ENCODE data around the gene PLA2R1. TPM values are rescaled to one million over a fixed set of nuclear protein-coding genes. Genes with fewer than 3 reads are reported as not detected.

PLA2R1 gene
- total RNA-seq, 4 donors from 2014 or later, result 24.1 to 36.2 (median 24.9) TPM

DNA sequence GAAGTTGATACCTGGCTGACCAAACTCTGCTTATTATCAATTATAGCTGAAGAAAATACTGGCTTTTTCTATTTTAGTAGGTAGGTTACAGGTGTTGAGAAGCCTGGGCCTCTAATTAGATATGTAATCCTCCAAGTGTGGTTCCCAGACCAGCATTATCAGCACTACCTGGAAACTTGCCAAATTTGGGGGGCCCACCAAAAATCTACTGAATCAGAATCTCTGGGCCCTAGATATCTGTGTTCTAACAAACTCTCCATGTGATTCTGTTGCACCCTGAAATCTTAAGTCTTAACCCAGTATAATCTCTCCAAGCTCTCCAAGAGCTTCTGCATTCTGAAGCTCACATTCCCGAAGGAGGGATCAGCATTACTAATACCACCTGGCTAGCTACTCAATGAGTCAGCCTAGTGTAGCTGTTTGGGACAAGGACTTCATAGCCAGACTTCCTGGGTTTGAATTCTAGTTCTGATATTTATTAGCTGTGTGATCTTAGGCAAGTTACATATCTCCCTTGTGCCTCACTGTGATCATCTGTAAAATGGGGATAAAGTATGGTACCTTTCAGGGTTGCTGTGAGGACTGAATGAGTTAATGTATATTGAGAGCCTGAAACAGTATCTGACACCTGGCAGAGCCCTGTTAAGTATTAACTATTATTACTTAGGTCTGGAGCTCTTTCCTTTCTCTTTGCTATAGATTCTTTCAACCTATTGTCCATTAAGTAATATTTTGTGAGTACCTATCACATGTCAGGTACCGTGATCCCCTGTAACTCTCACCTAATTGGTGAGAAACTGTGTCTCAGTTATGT is 170.3 kb downstream of the PLA2R1 start:
- Histone ChIP-seq H3K4me1 (no peaks in the 10 kb centered on the region), H3K9me3 (no peaks in the 10 kb centered on the region), H3K27ac (no peak overlapping the region), H3K4me3 (no peak overlapping the region), H3K27me3 (no peaks in the 10 kb centered on the region), H3K36me3 (no peaks in the 10 kb centered on the region)
- TF ChIP-seq, protein P1, sequence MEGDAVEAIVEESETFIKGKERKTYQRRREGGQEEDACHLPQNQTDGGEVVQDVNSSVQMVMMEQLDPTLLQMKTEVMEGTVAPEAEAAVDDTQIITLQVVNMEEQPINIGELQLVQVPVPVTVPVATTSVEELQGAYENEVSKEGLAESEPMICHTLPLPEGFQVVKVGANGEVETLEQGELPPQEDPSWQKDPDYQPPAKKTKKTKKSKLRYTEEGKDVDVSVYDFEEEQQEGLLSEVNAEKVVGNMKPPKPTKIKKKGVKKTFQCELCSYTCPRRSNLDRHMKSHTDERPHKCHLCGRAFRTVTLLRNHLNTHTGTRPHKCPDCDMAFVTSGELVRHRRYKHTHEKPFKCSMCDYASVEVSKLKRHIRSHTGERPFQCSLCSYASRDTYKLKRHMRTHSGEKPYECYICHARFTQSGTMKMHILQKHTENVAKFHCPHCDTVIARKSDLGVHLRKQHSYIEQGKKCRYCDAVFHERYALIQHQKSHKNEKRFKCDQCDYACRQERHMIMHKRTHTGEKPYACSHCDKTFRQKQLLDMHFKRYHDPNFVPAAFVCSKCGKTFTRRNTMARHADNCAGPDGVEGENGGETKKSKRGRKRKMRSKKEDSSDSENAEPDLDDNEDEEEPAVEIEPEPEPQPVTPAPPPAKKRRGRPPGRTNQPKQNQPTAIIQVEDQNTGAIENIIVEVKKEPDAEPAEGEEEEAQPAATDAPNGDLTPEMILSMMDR (IDR thresholded peaks at IDR 0.05), result no peak
- TF ChIP-seq POLR2A (IDR thresholded peaks at IDR 0.05), result no peak
- DNase-seq, result no peak
- intact Hi-C loops (cut with DNase I; ENCODE audit: low total_unique reads), result no loop called here

DNA sequence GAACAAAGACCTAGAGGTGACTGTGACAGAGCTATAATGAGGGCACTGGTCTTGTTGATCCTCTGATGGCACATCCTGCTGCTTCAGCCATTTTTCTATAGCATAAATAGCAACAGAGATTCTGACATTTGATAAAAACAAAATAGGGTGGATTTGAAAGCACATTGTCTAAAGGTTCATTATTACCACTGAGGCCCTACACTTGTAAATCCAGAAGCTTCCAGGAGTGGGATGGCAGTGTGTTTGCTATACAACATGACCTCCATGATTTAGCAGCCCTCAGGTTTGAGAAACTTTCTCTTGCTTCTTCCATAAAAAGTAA is 171.2 kb downstream of the PLA2R1 start:
- DNase-seq, result no peak
- intact Hi-C loops (cut with DNase I; ENCODE audit: low total_unique reads), result no loop called here

DNA sequence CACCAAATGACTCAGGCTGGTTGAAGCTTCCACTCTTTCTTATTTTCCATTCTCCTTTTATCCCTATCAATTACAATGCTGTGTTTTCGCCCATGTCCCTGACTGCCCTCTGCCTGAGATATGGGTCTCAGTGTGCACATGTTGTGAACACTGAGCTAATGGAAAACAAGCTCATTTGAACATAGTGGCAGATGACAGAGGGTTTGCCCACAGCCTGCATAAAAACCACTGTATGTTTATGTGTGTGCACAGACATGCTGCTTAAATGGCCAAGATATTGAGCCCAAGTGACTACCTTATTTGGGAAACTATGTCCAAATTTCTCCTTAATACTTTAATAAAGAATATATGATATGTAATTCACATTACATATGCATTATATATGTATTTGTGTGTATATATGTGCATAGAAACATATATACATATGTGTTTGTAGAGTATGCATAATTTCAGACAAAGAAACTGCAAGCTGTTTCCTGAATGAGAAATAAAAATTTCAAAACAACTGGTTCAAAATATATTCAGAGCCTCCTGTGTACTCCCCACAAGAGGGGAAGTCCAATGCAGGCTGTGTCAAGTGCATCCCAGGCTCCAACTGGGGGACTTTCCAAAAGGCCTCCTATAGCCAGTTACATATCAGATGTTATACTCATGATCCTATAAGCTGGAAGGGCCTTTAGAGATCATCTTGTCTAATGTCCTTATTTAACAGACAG is 171.7 kb downstream of the PLA2R1 start:
- H3K4me3 ChIP-seq, result no peak overlapping the region
- no peaks in the 10 kb centered on the region for H3K4me1 ChIP-seq
- TF ChIP-seq, protein P1 (IDR thresholded peaks at IDR 0.05), result no peak
- intact Hi-C loops (cut with DNase I; ENCODE audit: low total_unique reads), result no loop called here
- no peaks in the 10 kb centered on the region for H3K9me3 ChIP-seq
- no peak overlapping the region for H3K27ac ChIP-seq
- no peak for DNase-seq
- no peaks in the 10 kb centered on the region for H3K36me3 ChIP-seq
- no peaks in the 10 kb centered on the region for H3K27me3 ChIP-seq

More for the DNA sequence above, 171.2 kb downstream of the PLA2R1 start:
- Histone ChIP-seq H3K27ac (no peak overlapping the region), H3K9me3 (no peaks in the 10 kb centered on the region), H3K4me1 (no peaks in the 10 kb centered on the region), H3K27me3 (no peaks in the 10 kb centered on the region), H3K4me3 (no peak overlapping the region), H3K36me3 (no peaks in the 10 kb centered on the region)
- TF ChIP-seq POLR2A (IDR thresholded peaks at IDR 0.05), result no peak
- TF ChIP-seq, protein P1 (IDR thresholded peaks at IDR 0.05), result no peak

DNA sequence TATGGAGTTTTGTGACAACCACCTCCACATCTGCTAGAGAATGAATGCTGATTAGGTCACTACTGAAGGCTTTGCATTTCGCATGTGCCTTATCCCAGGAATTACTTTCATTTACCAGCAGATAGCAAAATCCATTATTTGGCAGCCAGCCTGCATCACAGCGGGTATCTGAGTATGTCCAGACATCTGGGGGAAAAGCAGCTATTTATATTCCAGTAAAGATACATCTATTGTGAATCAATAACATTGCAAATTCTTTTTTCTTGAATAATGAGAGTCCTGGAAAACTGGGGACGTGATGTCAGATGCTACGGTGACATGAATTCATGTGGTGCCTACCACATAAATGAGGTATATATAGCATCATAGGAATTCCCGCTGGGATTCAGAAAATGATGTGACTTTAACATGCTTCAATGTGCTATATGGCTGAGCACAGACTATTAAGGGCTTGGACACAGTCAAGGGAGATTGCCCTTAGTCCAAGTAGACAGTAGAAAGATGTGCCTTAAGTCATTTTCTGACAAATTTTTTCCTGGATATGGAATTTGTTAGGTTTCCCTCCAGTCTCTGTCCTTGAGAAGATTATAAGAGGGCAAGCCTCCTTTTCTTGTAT is 180.2 kb downstream of the PLA2R1 start:
- intact Hi-C loops (cut with DNase I; ENCODE audit: low total_unique reads), result no loop called here
- DNase-seq, result no peak
- Histone ChIP-seq H3K36me3 (no peaks in the 10 kb centered on the region), H3K27ac (no peak overlapping the region), H3K27me3 (no peaks in the 10 kb centered on the region), H3K9me3 (no peaks in the 10 kb centered on the region), H3K4me3 (no peak overlapping the region), H3K4me1 (no peaks in the 10 kb centered on the region)
- no peak for TF ChIP-seq POLR2A (IDR thresholded peaks at IDR 0.05)
- TF ChIP-seq, protein P1 (IDR thresholded peaks at IDR 0.05), result no peak

Other genes with a start within 250 kb of the PLA2R1 start
- gene LY75, start 157.9 kb downstream of the PLA2R1 start, total RNA-seq, result 10 to 100 TPM in 1 of 4 donors, 1 to 10 TPM in 1, under 1 TPM in 2; 0.26 to 13.8 (median 3.4) TPM
- gene ITGB6, start 137.7 kb upstream of the PLA2R1 start, total RNA-seq, result 1 to 10 TPM in 1 of 4 donors, under 1 TPM in 1, not detected in 2; 0.59 to 1.5 TPM